Neural cell (in vitro differentiated cells): ENCODE measurements around the gene HIVEP1. TPM values are rescaled to one million over a fixed set of nuclear protein-coding genes. Genes with fewer than 3 reads are reported as not detected.

ENCODE experiments used
- H2AFZ ChIP-seq: fragments of 200-600, 300-800 bp; sonication (generic), shearing (Covaris generic); 2 replicates; pipeline ENCODE4 v1.6.0; 2014; ENCODE audit warnings: low read depth, mild to moderate bottlenecking, antibody characterized with exemption, low read length, moderate library complexity
- H3F3A ChIP-seq: fragments of 200-600 bp; shearing (Covaris generic); 2 replicates; pipeline ENCODE4 v1.6.1; 2016; ENCODE audit warnings: mild to moderate bottlenecking, moderate library complexity, mixed read lengths, antibody characterized with exemption, low read length; ENCODE audit not compliant: insufficient read depth, poor library complexity, severe bottlenecking
- H3K27ac ChIP-seq: fragments of 200-600, 300-800 bp; sonication (generic), shearing (Covaris generic); 2 replicates; pipeline ENCODE4 v1.5.1; 2014; ENCODE audit warnings: mild to moderate bottlenecking, low read length, moderate library complexity
- H3K27me3 ChIP-seq: fragments of 300-800, 200-600 bp; sonication (generic), shearing (Covaris generic); 2 replicates; pipeline ENCODE4 v1.6.0; 2014; ENCODE audit warnings: mild to moderate bottlenecking, low read depth, low read length, moderate library complexity; ENCODE audit not compliant: insufficient read depth
- H3K36me3 ChIP-seq: fragments of 300-800, 200-600 bp; sonication (generic), shearing (Covaris generic); 2 replicates; pipeline ENCODE4 v1.5.1; 2014; ENCODE audit warnings: mild to moderate bottlenecking, antibody characterized with exemption, low read length, moderate library complexity; ENCODE audit not compliant: insufficient read depth
- H3K4me2 ChIP-seq: fragments of 300-800, 200-600 bp; sonication (generic), shearing (Covaris generic); 2 replicates; pipeline ENCODE4 v1.6.0; 2014; ENCODE audit warnings: mild to moderate bottlenecking, low read length
- H3K4me3 ChIP-seq: fragments of 300-800, 200-600 bp; sonication (generic), shearing (Covaris generic); 2 replicates; pipeline ENCODE4 v1.5.1; 2014; ENCODE audit warnings: mild to moderate bottlenecking, low read length, moderate library complexity
- H3K79me2 ChIP-seq: fragments of 200-600 bp; shearing (Covaris generic); replicated peaks from 2 replicates; pipeline ENCODE4 v1.6.0; 2014; ENCODE audit warnings: mild to moderate bottlenecking, low read length, moderate library complexity; ENCODE audit not compliant: insufficient read depth
- H3K9ac ChIP-seq: fragments of 300-800, 200-600 bp; sonication (generic), shearing (Covaris generic); 2 replicates; pipeline ENCODE4 v1.6.1; 2016; ENCODE audit warnings: mild to moderate bottlenecking, low read length, mixed read lengths
- H3K9me2 ChIP-seq: fragments of 200-600 bp; shearing (Covaris generic); 2 replicates; pipeline ENCODE4 v1.6.1; 2016; ENCODE audit warnings: mild to moderate bottlenecking, low read length, mixed read lengths; ENCODE audit not compliant: insufficient read depth
- H3K9me3 ChIP-seq: fragments of 200-600, 300-800 bp; sonication (generic), shearing (Covaris generic); 2 replicates; pipeline ENCODE4 v1.6.1; 2016; ENCODE audit warnings: mild to moderate bottlenecking, mixed run types, low read length, moderate library complexity, mixed read lengths
- H4K20me1 ChIP-seq: fragments of 200-600 bp; shearing (Covaris generic); 2 replicates; pipeline ENCODE4 v1.6.1; 2016; ENCODE audit warnings: mild to moderate bottlenecking, mixed run types; ENCODE audit not compliant: insufficient read depth
- EP300 ChIP-seq: fragments of 450-650 bp; conservative IDR thresholded peaks from 2 replicates; pipeline ENCODE4 v1.6.1; 2014; ENCODE audit warnings: antibody characterized with exemption, mild to moderate bottlenecking, moderate library complexity; ENCODE audit not compliant: poor library complexity, severe bottlenecking
- EZH2 ChIP-seq: fragments of 200-600, 300-800 bp; shearing (Covaris generic), sonication (generic); IDR thresholded peaks from 2 replicates; pipeline ENCODE4 v1.6.1; 2014; ENCODE audit warnings: antibody characterized with exemption, low read length, borderline replicate concordance, mild to moderate bottlenecking; ENCODE audit not compliant: insufficient read depth, poor library complexity, severe bottlenecking
- MXI1 ChIP-seq: fragments of 450-650 bp; conservative IDR thresholded peaks from 2 replicates; pipeline ENCODE4 v1.6.1; 2014; ENCODE audit warnings: antibody characterized with exemption, mild to moderate bottlenecking; ENCODE audit not compliant: poor library complexity, severe bottlenecking
- POLR2AphosphoS5 ChIP-seq: IDR thresholded peaks from 2 replicates; pipeline ENCODE4 v1.6.1; 2012
- RAD21 ChIP-seq: fragments of 450-650 bp; conservative IDR thresholded peaks from 2 replicates; pipeline ENCODE4 v1.6.1; 2014; ENCODE audit warnings: antibody characterized with exemption, mild to moderate bottlenecking, moderate library complexity
- SMC3 ChIP-seq: fragments of 450-650 bp; conservative IDR thresholded peaks from 2 replicates; pipeline ENCODE4 v1.6.1; 2014; ENCODE audit warnings: antibody characterized with exemption, mild to moderate bottlenecking, moderate library complexity; ENCODE audit not compliant: poor library complexity
- TAF1 ChIP-seq: IDR thresholded peaks from 2 replicates; pipeline ENCODE4 v1.6.1; 2012; ENCODE audit warnings: low read depth
- polyA plus RNA-seq: library from polyadenylated mRNA; depleted of rRNA; stranded (reverse); fragments of >200 nt; gene quantifications from 2 replicates; pipeline ENCODE4 v1.2.3, GENCODE V29; 2014
- TF ChIP-seq, protein P1 (sequence below): fragments of 450-650 bp; IDR thresholded peaks from 2 replicates; pipeline ENCODE4 v1.5.1; 2014; ENCODE audit warnings: antibody characterized with exemption, mild to moderate bottlenecking, moderate library complexity; ENCODE audit not compliant: poor library complexity, severe bottlenecking
- TF ChIP-seq, protein P2 (sequence below): IDR thresholded peaks from 2 replicates; pipeline ENCODE4 v1.6.1; 2012; ENCODE audit warnings: borderline replicate concordance

HIVEP1 gene
- polyA plus RNA-seq, 1 donor from 2014 or later = 3.6 TPM

DNA sequence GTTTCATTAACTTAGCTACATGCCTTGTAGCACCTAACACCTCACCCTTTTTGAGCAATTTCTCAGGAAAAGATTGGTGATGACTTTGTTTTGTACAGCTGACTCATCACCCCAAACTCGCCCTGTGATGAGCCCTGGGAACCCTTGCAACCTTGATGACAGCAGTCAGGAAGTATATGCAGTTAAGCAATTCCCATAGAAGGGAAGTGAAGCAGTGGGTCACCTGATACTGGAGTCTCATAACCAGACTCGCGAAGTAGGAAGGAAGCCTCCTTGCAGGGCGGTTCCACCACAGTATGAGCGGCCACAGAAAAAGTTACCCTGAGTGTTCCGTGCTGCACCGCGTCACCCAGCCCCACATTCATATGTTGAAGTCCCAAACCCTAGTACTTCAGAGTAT lies 196.1 kb downstream of the HIVEP1 start:
- no peaks in the 10 kb centered on the region for H3K79me2 ChIP-seq
- no peaks in the 10 kb centered on the region for H3K36me3 ChIP-seq
- no peak overlapping the region for H3K4me3 ChIP-seq
- H3K9ac ChIP-seq = no peak overlapping the region
- H3F3A ChIP-seq = no peaks in the 10 kb centered on the region
- H3K9me3 ChIP-seq = no peaks in the 10 kb centered on the region
- no peak for TF ChIP-seq EP300
- TF ChIP-seq TAF1 = no peak
- TF ChIP-seq SMC3 = no peak
- TF ChIP-seq EZH2 = no peak
- TF ChIP-seq, protein P1, sequence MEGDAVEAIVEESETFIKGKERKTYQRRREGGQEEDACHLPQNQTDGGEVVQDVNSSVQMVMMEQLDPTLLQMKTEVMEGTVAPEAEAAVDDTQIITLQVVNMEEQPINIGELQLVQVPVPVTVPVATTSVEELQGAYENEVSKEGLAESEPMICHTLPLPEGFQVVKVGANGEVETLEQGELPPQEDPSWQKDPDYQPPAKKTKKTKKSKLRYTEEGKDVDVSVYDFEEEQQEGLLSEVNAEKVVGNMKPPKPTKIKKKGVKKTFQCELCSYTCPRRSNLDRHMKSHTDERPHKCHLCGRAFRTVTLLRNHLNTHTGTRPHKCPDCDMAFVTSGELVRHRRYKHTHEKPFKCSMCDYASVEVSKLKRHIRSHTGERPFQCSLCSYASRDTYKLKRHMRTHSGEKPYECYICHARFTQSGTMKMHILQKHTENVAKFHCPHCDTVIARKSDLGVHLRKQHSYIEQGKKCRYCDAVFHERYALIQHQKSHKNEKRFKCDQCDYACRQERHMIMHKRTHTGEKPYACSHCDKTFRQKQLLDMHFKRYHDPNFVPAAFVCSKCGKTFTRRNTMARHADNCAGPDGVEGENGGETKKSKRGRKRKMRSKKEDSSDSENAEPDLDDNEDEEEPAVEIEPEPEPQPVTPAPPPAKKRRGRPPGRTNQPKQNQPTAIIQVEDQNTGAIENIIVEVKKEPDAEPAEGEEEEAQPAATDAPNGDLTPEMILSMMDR = no peak
- no peak for TF ChIP-seq POLR2AphosphoS5
- TF ChIP-seq MXI1 = no peak
- TF ChIP-seq, protein P2, sequence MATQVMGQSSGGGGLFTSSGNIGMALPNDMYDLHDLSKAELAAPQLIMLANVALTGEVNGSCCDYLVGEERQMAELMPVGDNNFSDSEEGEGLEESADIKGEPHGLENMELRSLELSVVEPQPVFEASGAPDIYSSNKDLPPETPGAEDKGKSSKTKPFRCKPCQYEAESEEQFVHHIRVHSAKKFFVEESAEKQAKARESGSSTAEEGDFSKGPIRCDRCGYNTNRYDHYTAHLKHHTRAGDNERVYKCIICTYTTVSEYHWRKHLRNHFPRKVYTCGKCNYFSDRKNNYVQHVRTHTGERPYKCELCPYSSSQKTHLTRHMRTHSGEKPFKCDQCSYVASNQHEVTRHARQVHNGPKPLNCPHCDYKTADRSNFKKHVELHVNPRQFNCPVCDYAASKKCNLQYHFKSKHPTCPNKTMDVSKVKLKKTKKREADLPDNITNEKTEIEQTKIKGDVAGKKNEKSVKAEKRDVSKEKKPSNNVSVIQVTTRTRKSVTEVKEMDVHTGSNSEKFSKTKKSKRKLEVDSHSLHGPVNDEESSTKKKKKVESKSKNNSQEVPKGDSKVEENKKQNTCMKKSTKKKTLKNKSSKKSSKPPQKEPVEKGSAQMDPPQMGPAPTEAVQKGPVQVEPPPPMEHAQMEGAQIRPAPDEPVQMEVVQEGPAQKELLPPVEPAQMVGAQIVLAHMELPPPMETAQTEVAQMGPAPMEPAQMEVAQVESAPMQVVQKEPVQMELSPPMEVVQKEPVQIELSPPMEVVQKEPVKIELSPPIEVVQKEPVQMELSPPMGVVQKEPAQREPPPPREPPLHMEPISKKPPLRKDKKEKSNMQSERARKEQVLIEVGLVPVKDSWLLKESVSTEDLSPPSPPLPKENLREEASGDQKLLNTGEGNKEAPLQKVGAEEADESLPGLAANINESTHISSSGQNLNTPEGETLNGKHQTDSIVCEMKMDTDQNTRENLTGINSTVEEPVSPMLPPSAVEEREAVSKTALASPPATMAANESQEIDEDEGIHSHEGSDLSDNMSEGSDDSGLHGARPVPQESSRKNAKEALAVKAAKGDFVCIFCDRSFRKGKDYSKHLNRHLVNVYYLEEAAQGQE = no peak
- no peak for TF ChIP-seq RAD21
- H3K9me2 ChIP-seq = no peaks in the 10 kb centered on the region
- no peak overlapping the region for H3K4me2 ChIP-seq
- no peak overlapping the region for H2AFZ ChIP-seq
- H4K20me1 ChIP-seq = no peaks in the 10 kb centered on the region
- H3K27me3 ChIP-seq = no peaks in the 10 kb centered on the region
- no peak overlapping the region for H3K27ac ChIP-seq

DNA sequence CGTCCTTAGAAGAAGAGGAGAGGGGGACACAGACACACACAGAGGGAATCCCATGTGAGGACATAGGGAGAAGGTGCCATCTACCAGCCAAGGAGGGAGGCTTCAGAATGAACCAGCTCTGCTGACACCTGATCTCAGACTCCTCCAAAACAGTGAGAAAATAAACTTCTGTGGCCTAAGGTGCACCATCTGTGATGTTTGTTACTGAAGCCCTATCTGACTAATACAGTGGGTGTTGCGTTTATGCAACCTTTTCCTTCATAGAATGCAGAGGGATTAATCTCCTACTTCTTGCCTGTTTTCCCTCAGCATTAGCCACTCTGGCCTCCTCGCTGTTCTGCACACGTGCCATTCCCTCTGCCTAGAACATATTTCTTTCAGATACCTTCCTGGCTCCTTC lies 196.6 kb downstream of the HIVEP1 start:
- H3K4me2 ChIP-seq = no peak overlapping the region
- no peak overlapping the region for H2AFZ ChIP-seq
- no peaks in the 10 kb centered on the region for H3K9me3 ChIP-seq
- no peaks in the 10 kb centered on the region for H3K79me2 ChIP-seq
- H3K9ac ChIP-seq = no peak overlapping the region
- no peaks in the 10 kb centered on the region for H4K20me1 ChIP-seq
- H3K27ac ChIP-seq = no peak overlapping the region
- TF ChIP-seq RAD21 = no peak
- TF ChIP-seq MXI1 = no peak
- TF ChIP-seq EP300 = no peak
- TF ChIP-seq EZH2 = no peak
- TF ChIP-seq, protein P1 = no peak
- TF ChIP-seq TAF1 = no peak
- TF ChIP-seq, protein P2 = no peak
- no peak for TF ChIP-seq POLR2AphosphoS5
- no peak for TF ChIP-seq SMC3
- H3K9me2 ChIP-seq = no peaks in the 10 kb centered on the region
- no peak overlapping the region for H3K4me3 ChIP-seq
- H3F3A ChIP-seq = no peaks in the 10 kb centered on the region
- H3K36me3 ChIP-seq = no peaks in the 10 kb centered on the region
- H3K27me3 ChIP-seq = no peaks in the 10 kb centered on the region
